Stimulated activated CD4-positive, alpha-beta T cell treated with anti-CD3 and anti-CD28 coated beads, TNF-alpha, amount 100 ng/mL, for 48 hours (primary cell): ENCODE results near the gene TEX44.
A peak's percentile ranks its signal among the peaks of the same experiment; 100 is the strongest.

Experiments
- DNase-seq, 3 donors: peaks; one replicate each; pipeline ENCODE4 v3.0.0-alpha.2; 2020; ENCODE audit warnings: low read depth in 3 of 3

Gene TEX44

GRCh38 chr2:231633241-231633976 is 40.7 kb downstream of the TEX44 start:
- DNase-seq: no peak

GRCh38 chr2:231634412-231634811 is 41.7 kb downstream of the TEX44 start:
- no peak for DNase-seq

GRCh38 chr2:231634951-231635875 is 42.5 kb downstream of the TEX44 start:
- DNase-seq: no peak

- no peak for DNase-seq
Observed at GRCh38 chr2:231640241-231640640, 47.6 kb downstream of the TEX44 start.

GRCh38 chr2:231640641-231641111 is 48.0 kb downstream of the TEX44 start:
- DNase-seq: no peak

GRCh38 chr2:231642631-231643494 is 50.2 kb downstream of the TEX44 start:
- peak; percentile 48 to 61 (median 50) for DNase-seq

- DNase-seq: no peak
Observed at GRCh38 chr2:231643495-231643888, 50.8 kb downstream of the TEX44 start.
